K562 (cell line): ENCODE results near the gene SET. TPM values are rescaled to one million over a fixed set of nuclear protein-coding genes. Genes with fewer than 3 reads are reported as not detected.
A peak's percentile ranks its signal among the peaks of the same experiment; 100 is the strongest.

Source experiments
- C11orf30 ChIP-seq: fragments of 450-650 bp; IDR thresholded peaks from 2 replicates; pipeline ENCODE4 v1.6.1; 2016; ENCODE audit warnings: low read depth, mild to moderate bottlenecking
- KHSRP ChIP-seq: fragments of 450-650 bp; IDR thresholded peaks from 2 replicates; pipeline ENCODE4 v1.6.1; 2017
- NFIX ChIP-seq: fragments of 250-450 bp; sonication (Bioruptor Pico); IDR thresholded peaks from 2 replicates; pipeline ENCODE4 v1.4.0; 2020; ENCODE audit warnings: low read depth, mild to moderate bottlenecking, moderate library complexity
- PML ChIP-seq: IDR thresholded peaks from 2 replicates; pipeline ENCODE4 v1.6.1; 2012; ENCODE audit warnings: low read length, inconsistent platforms
- RAD21 ChIP-seq, 2 experiments: fragments of 250-450 bp in 1 of 2; fragments of 450-650 bp in 1 of 2; sonication (Bioruptor Pico) in 1 of 2; formaldehyde crosslinking in 1 of 2; IDR thresholded peaks in 1 of 2; conservative IDR thresholded peaks in 1 of 2; 2 replicates each; pipeline versions ENCODE4 v1.4.0 to v1.8.0; 2020 to 2022; ENCODE audit warnings: mild to moderate bottlenecking in 2 of 2, moderate library complexity in 1 of 2
- SAFB ChIP-seq: fragments of 200-400 bp; formaldehyde crosslinking; IDR thresholded peaks from 2 replicates; pipeline ENCODE4 v1.6.1; 2017; ENCODE audit warnings: low read depth, low read length, borderline replicate concordance
- SLC30A9 ChIP-seq: fragments of 250-450 bp; sonication (Bioruptor Pico); IDR thresholded peaks from 2 replicates; pipeline ENCODE4 v1.8.0; 2022; ENCODE audit warnings: mild to moderate bottlenecking, moderate library complexity
- SMAD2 ChIP-seq: fragments of 150-350 bp; IDR thresholded peaks from 2 replicates; pipeline ENCODE4 v1.6.1; 2014; ENCODE audit warnings: low read depth, mild to moderate bottlenecking, low read length
- SRSF9 ChIP-seq: fragments of 200-400 bp; formaldehyde crosslinking; IDR thresholded peaks from 2 replicates; pipeline ENCODE4 v1.6.1; 2017; ENCODE audit warnings: low read depth, low read length, borderline replicate concordance
- ZBTB7A ChIP-seq: IDR thresholded peaks from 2 replicates; pipeline ENCODE4 v1.6.1; 2011; ENCODE audit warnings: low read depth, mild to moderate bottlenecking, low read length, moderate library complexity, borderline replicate concordance; ENCODE audit not compliant: control insufficient read depth
- ZNF24 ChIP-seq: fragments of 450-650 bp; IDR thresholded peaks from 2 replicates; pipeline ENCODE4 v1.6.1; 2016
- ZNF436 ChIP-seq: fragments of 250-450, 450-650 bp; sonication (Bioruptor Pico); formaldehyde crosslinking; IDR thresholded peaks from 2 replicates; pipeline ENCODE4 v1.7.0; 2020; ENCODE audit warnings: mild to moderate bottlenecking
- ZNF592 ChIP-seq: fragments of 450-650 bp; IDR thresholded peaks from 2 replicates; pipeline ENCODE4 v1.6.1; 2017; ENCODE audit warnings: antibody characterized with exemption, mild to moderate bottlenecking
- polyA plus RNA-seq, 8 experiments: library from polyadenylated mRNA; depleted of rRNA in 4 of 8; stranded (reverse) in 5 of 8; unstranded in 3 of 8; fragments of >200 nt; fragmentation: Nextera tagmentation in 2 of 8; fragmentation: Illumina TruSeq in 1 of 8; extraction: Ambion mirVana in 2 of 8; extraction: Trizol in 1 of 8; gene quantifications; 2 replicates each; pipeline versions ENCODE4 v1.2.1 to v1.2.3, GENCODE V29; 2011 to 2014; ENCODE audit warnings: inconsistent platforms in 1 of 8, missing spikeins in 1 of 8
- total RNA-seq, 7 experiments: library from RNA; depleted of rRNA in 6 of 7; stranded (reverse); fragments of >200 nt in 6 of 7; fragmentation: Illumina TruSeq in 2 of 7; extraction: Trizol in 2 of 7; gene quantifications; 2 replicates each; pipeline versions ENCODE4 v1.2.1 to v1.2.3, GENCODE V29; 2011 to 2021; ENCODE audit warnings: low replicate concordance in 1 of 7
- TF ChIP-seq, protein P1 (sequence below): fragments of 450-650 bp; IDR thresholded peaks from 2 replicates; pipeline ENCODE4 v1.6.1; 2016; ENCODE audit warnings: low read depth

The SET gene
- total and polyA plus RNA-seq, 9 of the 15 experiments (the other 6 are each of a cell fraction or from before 2014, with no cell fraction given) = 404 to 1,447 (median 907) TPM

DNA sequence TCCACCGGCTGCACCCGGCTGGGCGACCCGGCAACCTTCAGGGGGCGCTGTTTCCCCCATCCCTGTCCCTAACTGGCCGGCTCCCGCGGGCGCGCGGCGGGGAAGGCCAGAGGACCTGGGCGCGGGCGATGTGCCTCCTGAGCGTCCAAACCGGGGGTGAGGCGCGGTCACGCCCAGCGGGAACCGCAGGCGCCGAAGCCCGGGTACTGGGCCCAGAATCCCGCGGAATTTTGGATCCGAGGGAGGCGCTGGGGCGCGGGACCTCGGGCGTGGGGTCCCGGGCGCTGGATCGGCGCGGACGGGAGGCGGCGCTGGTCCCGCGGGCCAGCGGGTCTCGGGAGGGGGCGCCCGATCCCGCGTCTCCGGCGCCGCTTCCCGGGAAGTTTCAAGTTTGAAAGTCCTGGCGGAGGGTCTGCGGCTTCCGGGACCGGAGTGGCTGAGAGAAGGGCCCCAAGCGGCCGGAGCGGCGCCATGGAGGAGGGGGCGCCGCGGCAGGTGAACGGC lies 13.5 kb downstream of the SET start, which contains the start of gene PKN3 (continued):
- TF ChIP-seq SAFB = peak; percentile 83
- TF ChIP-seq KHSRP = no peak
- no peak for TF ChIP-seq NFIX (CRISPR knock-in tag)
- TF ChIP-seq RAD21 (CRISPR knock-in tag; conservative IDR thresholded peaks at IDR 0.05 in 1 of 2, IDR thresholded peaks at IDR 0.05 in 1 of 2) = peak; percentile 57 to 58
- TF ChIP-seq SRSF9 = no peak
- no peak for TF ChIP-seq ZNF24
- no peak for TF ChIP-seq PML
- no peak for TF ChIP-seq ZNF436 (CRISPR knock-in tag)
- TF ChIP-seq ZNF592 = peak; percentile 78
- TF ChIP-seq C11orf30 = no peak
- TF ChIP-seq ZBTB7A = peak; percentile 93
- TF ChIP-seq SLC30A9 (CRISPR knock-in tag) = no peak
- TF ChIP-seq, protein P1, sequence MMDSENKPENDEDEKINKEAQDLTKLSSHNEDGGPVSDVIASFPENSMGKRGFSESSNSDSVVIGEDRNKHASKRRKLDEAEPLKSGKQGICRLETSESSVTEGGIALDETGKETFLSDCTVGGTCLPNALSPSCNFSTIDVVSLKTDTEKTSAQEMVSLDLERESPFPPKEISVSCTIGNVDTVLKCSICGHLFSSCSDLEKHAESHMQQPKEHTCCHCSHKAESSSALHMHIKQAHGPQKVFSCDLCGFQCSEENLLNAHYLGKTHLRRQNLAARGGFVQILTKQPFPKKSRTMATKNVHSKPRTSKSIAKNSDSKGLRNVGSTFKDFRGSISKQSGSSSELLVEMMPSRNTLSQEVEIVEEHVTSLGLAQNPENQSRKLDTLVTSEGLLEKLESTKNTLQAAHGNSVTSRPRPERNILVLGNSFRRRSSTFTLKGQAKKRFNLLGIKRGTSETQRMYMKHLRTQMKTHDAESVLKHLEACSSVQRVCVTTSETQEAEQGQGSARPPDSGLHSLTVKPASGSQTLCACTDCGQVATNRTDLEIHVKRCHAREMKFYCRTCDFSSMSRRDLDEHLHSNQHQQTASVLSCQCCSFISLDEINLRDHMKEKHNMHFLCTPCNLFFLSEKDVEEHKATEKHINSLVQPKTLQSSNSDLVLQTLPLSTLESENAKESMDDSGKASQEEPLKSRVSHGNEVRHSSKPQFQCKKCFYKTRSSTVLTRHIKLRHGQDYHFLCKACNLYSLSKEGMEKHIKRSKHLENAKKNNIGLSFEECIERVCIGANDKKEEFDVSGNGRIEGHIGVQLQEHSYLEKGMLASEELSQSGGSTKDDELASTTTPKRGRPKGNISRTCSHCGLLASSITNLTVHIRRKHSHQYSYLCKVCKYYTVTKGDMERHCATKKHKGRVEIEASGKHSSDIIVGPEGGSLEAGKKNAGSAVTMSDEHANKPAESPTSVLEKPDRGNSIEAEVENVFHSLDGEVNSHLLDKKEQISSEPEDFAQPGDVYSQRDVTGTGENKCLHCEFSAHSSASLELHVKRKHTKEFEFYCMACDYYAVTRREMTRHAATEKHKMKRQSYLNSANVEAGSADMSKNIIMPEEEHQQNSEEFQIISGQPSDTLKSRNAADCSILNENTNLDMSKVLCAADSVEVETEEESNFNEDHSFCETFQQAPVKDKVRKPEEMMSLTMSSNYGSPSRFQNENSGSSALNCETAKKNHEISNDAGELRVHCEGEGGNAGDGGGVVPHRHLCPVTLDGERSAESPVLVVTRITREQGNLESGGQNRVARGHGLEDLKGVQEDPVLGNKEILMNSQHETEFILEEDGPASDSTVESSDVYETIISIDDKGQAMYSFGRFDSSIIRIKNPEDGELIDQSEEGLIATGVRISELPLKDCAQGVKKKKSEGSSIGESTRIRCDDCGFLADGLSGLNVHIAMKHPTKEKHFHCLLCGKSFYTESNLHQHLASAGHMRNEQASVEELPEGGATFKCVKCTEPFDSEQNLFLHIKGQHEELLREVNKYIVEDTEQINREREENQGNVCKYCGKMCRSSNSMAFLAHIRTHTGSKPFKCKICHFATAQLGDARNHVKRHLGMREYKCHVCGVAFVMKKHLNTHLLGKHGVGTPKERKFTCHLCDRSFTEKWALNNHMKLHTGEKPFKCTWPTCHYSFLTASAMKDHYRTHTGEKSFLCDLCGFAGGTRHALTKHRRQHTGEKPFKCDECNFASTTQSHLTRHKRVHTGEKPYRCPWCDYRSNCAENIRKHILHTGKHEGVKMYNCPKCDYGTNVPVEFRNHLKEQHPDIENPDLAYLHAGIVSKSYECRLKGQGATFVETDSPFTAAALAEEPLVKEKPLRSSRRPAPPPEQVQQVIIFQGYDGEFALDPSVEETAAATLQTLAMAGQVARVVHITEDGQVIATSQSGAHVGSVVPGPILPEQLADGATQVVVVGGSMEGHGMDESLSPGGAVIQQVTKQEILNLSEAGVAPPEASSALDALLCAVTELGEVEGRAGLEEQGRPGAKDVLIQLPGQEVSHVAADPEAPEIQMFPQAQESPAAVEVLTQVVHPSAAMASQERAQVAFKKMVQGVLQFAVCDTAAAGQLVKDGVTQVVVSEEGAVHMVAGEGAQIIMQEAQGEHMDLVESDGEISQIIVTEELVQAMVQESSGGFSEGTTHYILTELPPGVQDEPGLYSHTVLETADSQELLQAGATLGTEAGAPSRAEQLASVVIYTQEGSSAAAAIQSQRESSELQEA = no peak
- no peak for TF ChIP-seq SMAD2
